Activated B cell treated with CpG ODN at 0.5 μM for 24 hours (primary cell): ENCODE measurements around the gene TMCC2. TPM values are rescaled to one million over a fixed set of nuclear protein-coding genes. Genes with fewer than 3 reads are reported as not detected.

Experiments
- ATAC-seq: fragments of 200-7000 bp; cut with Tn5 transposase; one replicate; pipeline ENCODE4 v1.10.0; 2021; ENCODE audit warnings: low read depth, mild to moderate bottlenecking, moderate library complexity
- CTCF ChIA-PET: fragments of 350-600 bp; sonication (Branson Sonifier 250); formaldehyde crosslinking; loops from one replicate; lab custom pipeline; 2021; ENCODE audit warnings: antibody characterized with exemption; lab: Charles Lee
- POLR2A ChIA-PET: fragments of 350-600 bp; sonication (Branson Sonifier 250); formaldehyde crosslinking; loops from one replicate; lab custom pipeline; 2021; ENCODE audit warnings: antibody characterized with exemption; lab: Charles Lee
- DNase-seq: peaks from one replicate; pipeline ENCODE4 v3.0.0; 2022
- H3K27ac Mint-ChIP-seq: one replicate; pipeline ENCODE4 v1.8.0; 2020; ENCODE audit warnings: mixed read lengths
- H3K27me3 Mint-ChIP-seq: one replicate; pipeline ENCODE4 v1.8.0; 2021; ENCODE audit warnings: mixed read lengths
- H3K36me3 Mint-ChIP-seq: one replicate; pipeline ENCODE4 v1.8.0; 2021; ENCODE audit warnings: low read depth, mixed read lengths
- H3K4me1 Mint-ChIP-seq: one replicate; pipeline ENCODE4 v1.8.0; 2021; ENCODE audit warnings: mixed read lengths
- H3K4me3 Mint-ChIP-seq: one replicate; pipeline ENCODE4 v1.8.0; 2020; ENCODE audit warnings: mild to moderate bottlenecking, mixed read lengths
- H3K9me3 Mint-ChIP-seq: one replicate; pipeline ENCODE4 v1.8.0; 2020; ENCODE audit warnings: mixed read lengths
- CTCF ChIP-seq: fragments of 200-600 bp; IDR thresholded peaks from one replicate; pipeline ENCODE4 v1.8.0; 2022; ENCODE audit warnings: antibody characterized with exemption, mild to moderate bottlenecking
- intact Hi-C: fragments of 100-400 bp; cut with micrococcal nuclease; formaldehyde crosslinking; loops from one replicate; pipeline ENCODE4 v1.15.1; 2024
- total RNA-seq: library from RNA; stranded (reverse); gene quantifications from 2 replicates; pipeline ENCODE4 v1.2.3, GENCODE V29; 2022

The TMCC2 gene
- total RNA-seq, 1 donor from 2014 or later, result 1.2 TPM

GRCh38 chr1:205304695-205305070 lies 76.9 kb downstream of the TMCC2 start:
- Mint-ChIP-seq H3K36me3 (peaks cover 78% of the 10 kb centered on the region), H3K4me1 (peaks cover 60% of the 10 kb centered on the region), H3K27ac (peak overlapping the region; percentile 72)

GRCh38 chr1:205306929-205307566 lies 79.3 kb downstream of the TMCC2 start:
- Mint-ChIP-seq H3K27me3 (no peaks in the 10 kb centered on the region), H3K27ac (peak overlapping the region; percentile 56), H3K4me1 (peaks cover 60% of the 10 kb centered on the region), H3K36me3 (peaks cover 92% of the 10 kb centered on the region), H3K4me3 (no peak overlapping the region), H3K9me3 (no peaks in the 10 kb centered on the region)
- TF ChIP-seq CTCF, result no peak
- intact Hi-C loops, result no loop called here
- ChIA-PET CTCF (interaction anchor here (1.1 to 1.8 kb wide), 2 partner anchors 18 to 33 kb away, joined by 3 to 5 read pairs; no protein-coding TSS in a partner anchor), POLR2A (interaction anchor here (24.9 kb wide), 1 partner anchor 20 kb away, joined by 1622 read pairs; no protein-coding TSS in a partner anchor)
- DNase-seq, result no peak
- ATAC-seq, result no peak

More at GRCh38 chr1:205304695-205305070, 76.9 kb downstream of the TMCC2 start:
- intact Hi-C loops, result no loop called here
- Mint-ChIP-seq H3K27me3 (no peaks in the 10 kb centered on the region), H3K9me3 (no peaks in the 10 kb centered on the region), H3K4me3 (no peak overlapping the region)
- no peak for ATAC-seq
- ChIA-PET CTCF (interaction anchor here (1.0 kb wide), 1 partner anchor 9 kb away, joined by 4 read pairs; no protein-coding TSS in a partner anchor), POLR2A (interaction anchor here (24.9 to 35.7 kb wide), 2 partner anchors 11 to 17 kb away, joined by 1622 read pairs; partner anchors contain the start of gene NUAK2)
- no peak for TF ChIP-seq CTCF
- DNase-seq, result no peak

GRCh38 chr1:205309741-205310140 lies 82.0 kb downstream of the TMCC2 start:
- H3K9me3 Mint-ChIP-seq, result no peaks in the 10 kb centered on the region

GRCh38 chr1:205310976-205311704 lies 83.4 kb downstream of the TMCC2 start:
- no peak for DNase-seq
- peak overlapping the region; percentile 76 for H3K4me3 Mint-ChIP-seq
- no peaks in the 10 kb centered on the region for H3K9me3 Mint-ChIP-seq
- peak overlapping the region; percentile 98 for H3K27ac Mint-ChIP-seq
- ATAC-seq, result peak; percentile 30
- CTCF ChIA-PET, result interaction anchor here (1.0 to 11.2 kb wide), 8 partner anchors 10 to 43 kb away, joined by 3 to 139 read pairs (median 4); partner anchors contain the start of gene NUAK2
- intact Hi-C loops, result loop anchor here (1.0 to 10.0 kb wide), 6 partner anchors 10 to 1614 kb away; partner anchors contain the start of genes FCMR, MDM4, RBBP5 and RHEX
- no peak for TF ChIP-seq CTCF
- H3K4me1 Mint-ChIP-seq, result peaks cover 84% of the 10 kb centered on the region
- POLR2A ChIA-PET, result interaction anchor here (1.0 to 24.9 kb wide), 6 partner anchors 8 to 24 kb away, joined by 3 to 1622 read pairs (median 10); partner anchors contain the start of gene NUAK2
- H3K36me3 Mint-ChIP-seq, result peaks cover 64% of the 10 kb centered on the region
- H3K27me3 Mint-ChIP-seq, result no peaks in the 10 kb centered on the region

More at GRCh38 chr1:205309741-205310140, 82.0 kb downstream of the TMCC2 start:
- DNase-seq, result no peak
- Mint-ChIP-seq H3K27ac (peak overlapping the region; percentile 98), H3K27me3 (no peaks in the 10 kb centered on the region), H3K4me1 (peaks cover 76% of the 10 kb centered on the region), H3K4me3 (no peak overlapping the region), H3K36me3 (peaks cover 76% of the 10 kb centered on the region)
- ChIA-PET POLR2A (interaction anchor here (1.2 to 24.9 kb wide), 4 partner anchors 9 to 348 kb away, joined by 4 to 1622 read pairs (median 23); partner anchors contain the start of gene NUAK2), CTCF (interaction anchor here (11.2 kb wide), 1 partner anchor 34 kb away, joined by 139 read pairs; no protein-coding TSS in a partner anchor)
- intact Hi-C loops, result loop anchor here (2.0 to 10.0 kb wide), 5 partner anchors 15 to 1615 kb away; partner anchors contain the start of genes FCMR, MDM4, RBBP5 and RHEX
- TF ChIP-seq CTCF, result no peak
- no peak for ATAC-seq
